Thymus (tissue), 11 donors: ENCODE measurements around the gene HLCS. TPM values are rescaled to one million over a fixed set of nuclear protein-coding genes. Genes with fewer than 3 reads are reported as not detected.
A peak's percentile ranks its signal among the peaks of the same experiment; 100 is the strongest.

Experiments used
- DNase-seq, 9 donors: peaks; one replicate each; pipeline ENCODE4 v3.0.0-alpha.2; 2013; ENCODE audit warnings: low spot score in 9 of 9, low read depth in 6 of 9, missing footprints in 1 of 9
- H3K27ac ChIP-seq, 2 donors: one replicate each; pipeline ENCODE4 v1.5.1; 2013; ENCODE audit warnings: control low read depth in 1 of 2, low read depth in 1 of 2, low read length in 1 of 2, mild to moderate bottlenecking in 1 of 2, moderate library complexity in 1 of 2
- H3K27me3 ChIP-seq, 2 donors: one replicate each; pipeline ENCODE4 v1.5.1; 2013; ENCODE audit warnings: low read length in 1 of 2; ENCODE audit not compliant: control insufficient read depth in 2 of 2, insufficient read depth in 1 of 2
- H3K36me3 ChIP-seq, 2 donors: one replicate each; pipeline ENCODE4 v1.5.1; 2013; ENCODE audit warnings: low read length in 1 of 2, mild to moderate bottlenecking in 1 of 2, moderate library complexity in 1 of 2; ENCODE audit not compliant: control insufficient read depth in 2 of 2, insufficient read depth in 2 of 2
- H3K4me1 ChIP-seq, 2 donors: one replicate each; pipeline ENCODE4 v1.5.1; 2013; ENCODE audit warnings: low read length in 2 of 2; ENCODE audit not compliant: control insufficient read depth in 2 of 2, insufficient read depth in 2 of 2
- H3K4me3 ChIP-seq, 2 donors: one replicate each; pipeline ENCODE4 v1.5.1; 2013; ENCODE audit warnings: low read length in 2 of 2, control low read depth in 1 of 2, mild to moderate bottlenecking in 1 of 2
- H3K9me3 ChIP-seq, 2 donors: one replicate each; pipeline ENCODE4 v1.5.1; 2013; ENCODE audit warnings: low read length in 1 of 2, mild to moderate bottlenecking in 1 of 2; ENCODE audit not compliant: control insufficient read depth in 2 of 2, insufficient read depth in 1 of 2
- WGBS: extraction: QIAGEN DNeasy Blood & Tissue Kit; methylation state at CpG from one replicate; pipeline ENCODE4 v1.1.7; 2013; 5-methylcytosine and 5-hydroxymethylcytosine counted together
- polyA plus RNA-seq: library from polyadenylated mRNA; stranded (reverse); fragments of 200-250 nt; gene quantifications from one replicate; pipeline ENCODE4 v1.2.3, GENCODE V29; 2013
- total RNA-seq: library from RNA; stranded (reverse); fragments of 120-200 nt; gene quantifications from one replicate; pipeline ENCODE4 v1.2.4, GENCODE V29; 2013
- donor health status: healthy.

Gene HLCS
- total and polyA plus RNA-seq, 2 donors: 4.6 to 5.4 TPM

- Histone ChIP-seq H3K27me3 (peaks cover 84 to 98% of the 10 kb centered on the region in 2 donors), H3K36me3 (no peaks in the 10 kb centered on the region), H3K4me3 (no peak overlapping the region), H3K4me1 (peaks cover 11 to 20% of the 10 kb centered on the region in 2 donors), H3K9me3 (peaks cover 2 to 7% of the 10 kb centered on the region in 2 donors), H3K27ac (no peak overlapping the region)
- 13% methylated on average over 38 of the region's 38 CpGs for WGBS
- DNase-seq: no peak
Observed at GRCh38 chr21:36709868-36710728, 256.4 kb downstream of the HLCS start.

GRCh38 chr21:36709030-36709867 is 257.2 kb downstream of the HLCS start:
- Histone ChIP-seq H3K9me3 (peaks cover 2 to 7% of the 10 kb centered on the region in 2 donors), H3K36me3 (no peaks in the 10 kb centered on the region), H3K4me1 (peaks cover 11 to 22% of the 10 kb centered on the region in 2 donors), H3K27me3 (peaks cover 86 to 98% of the 10 kb centered on the region in 2 donors), H3K27ac (no peak overlapping the region), H3K4me3 (no peak overlapping the region)
- 8% methylated on average over 54 of the region's 55 CpGs for WGBS
- no peak for DNase-seq

DNA sequence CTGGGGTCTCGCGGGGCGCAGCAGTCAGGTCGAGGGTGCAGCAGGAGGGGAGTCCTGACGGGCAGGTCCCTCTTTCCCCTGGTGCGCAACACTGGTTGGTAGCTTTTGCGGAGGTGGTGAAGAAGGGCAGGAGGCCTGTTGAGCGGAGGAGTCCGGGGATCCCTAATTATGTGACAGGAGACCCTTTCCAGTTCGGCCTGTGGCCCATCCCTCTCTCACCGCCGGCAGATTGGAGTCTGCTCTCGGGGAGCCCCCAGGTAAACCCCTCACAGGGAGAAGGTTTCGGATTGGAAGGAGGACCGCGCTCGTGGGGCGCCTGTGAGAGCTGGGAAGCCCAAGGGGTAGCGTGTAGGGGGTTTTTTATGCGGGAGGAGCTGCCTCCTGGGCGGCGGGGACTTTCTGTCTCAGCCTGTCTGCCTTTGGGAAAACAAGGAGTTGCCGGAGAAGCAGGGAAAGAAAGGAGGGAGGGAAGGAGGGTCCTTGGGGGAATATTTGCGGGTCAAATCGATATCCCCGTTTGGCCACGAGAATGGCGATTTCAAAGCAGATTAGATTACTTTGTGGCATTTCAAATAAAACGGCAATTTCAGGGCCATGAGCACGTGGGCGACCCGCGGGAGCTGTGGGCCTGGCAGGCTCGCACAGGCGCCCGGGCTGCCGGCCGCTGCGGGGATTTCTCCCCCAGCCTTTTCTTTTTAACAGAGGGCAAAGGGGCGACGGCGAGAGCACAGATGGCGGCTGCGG is 258.0 kb downstream of the HLCS start:
- WGBS: 6% methylated on average over 44 of the region's 44 CpGs
- DNase-seq: no peak
- H3K36me3 ChIP-seq: no peaks in the 10 kb centered on the region
- H3K27ac ChIP-seq: no peak overlapping the region
- peaks cover 2 to 7% of the 10 kb centered on the region in 2 donors for H3K9me3 ChIP-seq
- peaks cover 88 to 99% of the 10 kb centered on the region in 2 donors for H3K27me3 ChIP-seq
- no peak overlapping the region for H3K4me3 ChIP-seq
- peaks cover 11 to 22% of the 10 kb centered on the region in 2 donors for H3K4me1 ChIP-seq

DNA sequence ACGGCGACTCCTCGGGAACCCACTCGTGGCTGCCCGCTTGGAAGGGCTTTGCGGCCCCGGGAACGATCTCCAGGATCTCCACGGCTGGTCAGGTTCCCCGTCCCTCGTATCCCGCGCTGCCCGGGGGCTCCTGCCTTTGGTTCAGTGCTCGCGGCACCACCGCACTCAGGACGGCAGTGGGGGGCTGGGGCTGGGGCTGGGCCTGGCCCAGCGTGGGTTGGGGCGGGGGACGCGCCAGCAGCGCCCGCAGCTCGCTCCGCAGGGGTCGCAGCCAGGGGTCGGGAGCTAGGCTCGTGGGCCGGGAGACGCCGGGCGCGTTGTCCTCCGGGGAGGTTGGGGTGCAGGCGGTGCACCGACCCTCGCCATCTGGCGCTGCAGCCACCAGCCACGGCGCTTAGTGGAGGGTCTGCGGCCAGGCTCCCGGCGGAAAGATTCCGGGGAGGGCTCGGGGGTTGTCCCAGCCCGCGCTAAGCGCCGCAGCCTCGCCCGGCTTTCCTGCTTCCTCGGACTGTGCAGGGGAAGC is 258.6 kb downstream of the HLCS start:
- no peak for DNase-seq
- Histone ChIP-seq H3K4me1 (peaks cover 11 to 22% of the 10 kb centered on the region in 2 donors), H3K27me3 (peaks cover 88 to 99% of the 10 kb centered on the region in 2 donors), H3K27ac (no peak overlapping the region), H3K9me3 (peaks cover 2 to 7% of the 10 kb centered on the region in 2 donors), H3K4me3 (no peak overlapping the region), H3K36me3 (no peaks in the 10 kb centered on the region)
- 6% methylated on average over 53 of the region's 53 CpGs for WGBS

DNA sequence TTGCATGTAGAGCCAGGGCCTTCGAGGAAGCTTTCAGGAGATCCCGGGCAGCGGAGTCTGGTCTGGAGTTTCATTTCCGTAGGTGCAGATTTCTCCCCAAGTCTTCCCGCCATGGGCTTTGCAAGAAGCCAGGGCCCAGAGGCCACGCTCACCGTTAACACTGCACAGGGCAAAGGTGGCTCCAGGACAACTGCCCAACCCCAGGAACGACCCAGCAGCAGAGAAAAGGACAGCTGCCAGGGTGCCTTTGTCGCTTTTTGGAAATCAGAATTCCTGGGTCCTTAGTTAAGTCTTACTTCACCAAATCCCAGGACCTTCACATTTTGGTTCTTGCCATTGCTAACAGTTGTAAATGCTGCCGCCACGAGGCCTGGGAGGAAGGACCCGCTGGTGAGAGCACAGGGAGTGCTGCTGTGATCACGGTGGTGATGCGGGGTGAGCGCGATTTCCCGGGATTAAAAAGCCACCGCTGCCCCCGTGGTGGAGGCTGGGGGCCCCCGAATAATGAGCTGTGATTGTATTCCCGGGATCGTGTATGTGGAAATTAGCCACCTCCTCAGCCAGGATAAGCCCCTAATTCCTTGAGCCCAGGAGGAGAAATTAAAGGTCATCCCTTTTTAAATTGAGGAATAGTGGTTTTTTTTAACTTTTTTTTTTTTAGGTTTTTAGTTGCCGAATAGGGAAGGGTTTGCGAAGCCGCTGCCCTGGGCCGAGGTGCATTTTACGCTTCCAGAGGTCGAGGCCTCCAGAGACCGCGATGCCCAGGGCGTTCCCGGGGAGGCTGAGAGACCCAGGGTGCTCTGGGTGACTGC is 259.3 kb downstream of the HLCS start:
- no peak overlapping the region for H3K27ac ChIP-seq
- peaks cover 2 to 7% of the 10 kb centered on the region in 2 donors for H3K9me3 ChIP-seq
- no peak for DNase-seq
- peaks cover 87 to 99% of the 10 kb centered on the region in 2 donors for H3K27me3 ChIP-seq
- no peaks in the 10 kb centered on the region for H3K36me3 ChIP-seq
- H3K4me3 ChIP-seq: no peak overlapping the region
- WGBS: 9% methylated on average over 32 of the region's 32 CpGs
- H3K4me1 ChIP-seq: peaks cover 11 to 22% of the 10 kb centered on the region in 2 donors

DNA sequence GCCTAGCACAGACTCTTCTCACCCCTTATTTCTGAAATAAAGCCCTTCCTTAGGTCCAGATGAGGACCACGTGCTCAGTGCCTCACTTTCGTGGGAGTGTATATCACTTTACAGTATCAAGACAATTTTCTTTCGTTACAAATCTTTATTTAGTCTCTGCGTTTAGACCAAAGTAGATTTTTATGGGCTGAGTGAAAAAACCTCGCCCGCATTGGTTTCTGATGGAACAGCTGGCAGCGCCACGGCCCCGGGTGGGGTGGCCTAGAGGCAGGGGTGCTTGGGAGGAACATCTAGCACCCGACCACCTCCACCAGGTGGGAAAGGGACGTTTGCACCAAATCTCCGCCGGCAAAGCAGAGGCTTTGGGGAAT is 260.0 kb downstream of the HLCS start:
- H3K36me3 ChIP-seq: no peaks in the 10 kb centered on the region
- H3K27me3 ChIP-seq: peaks cover 92 to 100% of the 10 kb centered on the region in 2 donors
- H3K4me1 ChIP-seq: peaks cover 11 to 22% of the 10 kb centered on the region in 2 donors
- 3% methylated on average over 13 of the region's 13 CpGs for WGBS
- no peak overlapping the region for H3K27ac ChIP-seq
- peak overlapping the region in 1 of 2 donors; percentile 13 for H3K4me3 ChIP-seq
- peaks cover 2 to 7% of the 10 kb centered on the region in 2 donors for H3K9me3 ChIP-seq
- peak in 1 of 9 donors; percentile 8 for DNase-seq

DNA sequence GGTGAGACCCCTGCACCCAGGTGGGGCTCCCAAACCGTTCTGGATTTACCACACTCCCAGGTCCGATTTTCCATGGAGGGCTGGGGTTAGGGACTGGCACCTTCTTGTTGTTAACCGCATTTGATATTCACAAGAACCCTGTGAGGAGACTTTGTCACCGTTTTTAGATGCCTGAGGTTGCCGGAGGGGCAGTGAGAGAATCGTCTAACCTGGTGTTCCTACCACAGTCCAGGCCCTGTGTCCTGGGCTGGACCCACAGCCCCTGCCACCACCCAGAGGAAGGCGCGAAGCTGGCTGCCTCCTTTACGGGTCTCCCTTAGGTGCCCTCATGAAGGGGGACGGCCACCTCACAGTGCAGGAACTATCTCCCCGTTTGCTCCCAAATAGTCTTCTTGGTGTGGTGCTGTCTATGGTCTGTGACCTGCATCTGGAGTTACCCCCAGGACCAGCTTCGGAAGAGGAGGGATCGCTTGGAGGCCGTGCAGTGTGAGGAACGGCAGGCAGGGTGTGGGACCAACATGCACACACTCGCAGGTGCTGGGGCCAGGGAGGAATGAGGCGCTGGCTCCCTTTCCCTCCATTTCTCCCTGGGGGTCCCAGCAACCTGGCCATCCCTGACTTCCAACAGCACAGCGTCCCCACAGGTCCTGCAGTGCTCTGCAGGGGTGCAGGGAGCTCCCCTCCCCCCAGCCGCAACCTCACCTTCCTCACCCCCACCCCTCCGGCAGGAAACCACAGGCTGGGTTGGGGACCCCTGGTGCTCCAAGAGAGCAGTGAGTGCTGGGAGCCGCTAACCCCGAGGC is 260.6 kb downstream of the HLCS start:
- no peak overlapping the region for H3K27ac ChIP-seq
- peak overlapping the region in 1 of 2 donors; percentile 13 for H3K4me3 ChIP-seq
- peaks cover 93 to 100% of the 10 kb centered on the region in 2 donors for H3K27me3 ChIP-seq
- peak; percentile 6 to 75 (median 32) for DNase-seq
- peaks cover 13 to 24% of the 10 kb centered on the region in 2 donors for H3K4me1 ChIP-seq
- H3K9me3 ChIP-seq: peaks cover 2 to 7% of the 10 kb centered on the region in 2 donors
- 8% methylated on average over 22 of the region's 22 CpGs for WGBS
- H3K36me3 ChIP-seq: no peaks in the 10 kb centered on the region
